Islet of Langerhans (tissue), 1 donor: ENCODE measurements around the gene TNNC2.

Source experiments
- FAIRE-seq: peaks from one replicate; lab custom pipeline; 2011; peaks lifted over from hg19 to GRCh38; lab: Jason Lieb, UNC

The TNNC2 gene

GRCh38 chr20:45779011-45779915 is 47.8 kb downstream of the TNNC2 start:
- no peak for FAIRE-seq

- FAIRE-seq, result no peak
These were observed 50.2 kb downstream of the TNNC2 start for GRCh38 chr20:45776931-45777330.

GRCh38 chr20:45775411-45775810 is 51.7 kb downstream of the TNNC2 start:
- FAIRE-seq, result no peak

GRCh38 chr20:45774945-45775344 is 52.2 kb downstream of the TNNC2 start:
- FAIRE-seq, result no peak
